GM12878 (cell line): Measurements from ENCODE around the gene UMOD. TPM values are rescaled to one million over a fixed set of nuclear protein-coding genes. Genes with fewer than 3 reads are reported as not detected.

Experiments
- ATAC-seq: fragments of 200-7000 bp; cut with Tn5 transposase; 3 replicates; pipeline ENCODE4 v1.9.1; 2020; ENCODE audit warnings: mild to moderate bottlenecking, moderate library complexity
- BruUV-seq: library from RNA; stranded (reverse); fragments of 400-500 nt; replicated peaks from 2 replicates; lab custom pipeline; 2021; lab: Mats Ljungman, UMichigan
- CTCF ChIA-PET: fragments of 300-600 bp; sonication (Branson Sonifier 250); formaldehyde crosslinking; extraction: SDS; loops from one replicate; lab custom pipeline; 2021; ENCODE audit warnings: inconsistent platforms; lab: Yijun Ruan, JAX
- POLR2A ChIA-PET: fragments of 350-600 bp; formaldehyde crosslinking; extraction: SDS; loops from one replicate; lab custom pipeline; 2021; ENCODE audit warnings: inconsistent platforms; lab: Charles Lee
- RAD21 ChIA-PET: fragments of 300-600 bp; sonication (Branson Sonifier 250); formaldehyde crosslinking; loops from one replicate; lab custom pipeline; 2023; ENCODE audit warnings: antibody characterized with exemption; ENCODE audit not compliant: unreplicated experiment; lab: Charles Lee
- SMC1A ChIA-PET: fragments of 300-600 bp; sonication (Branson Sonifier 250); formaldehyde crosslinking; loops from one replicate; lab custom pipeline; 2023; ENCODE audit not compliant: unreplicated experiment, uncharacterized antibody; lab: Charles Lee
- DNase-seq: peaks from one replicate; pipeline ENCODE4 v3.0.0-alpha.2; 2011; ENCODE audit warnings: low read depth, low spot score
- FAIRE-seq: peaks from 3 replicates; lab custom pipeline; 2011; peaks lifted over from hg19 to GRCh38; lab: Jason Lieb, UNC
- H2AFZ ChIP-seq: 2 replicates; pipeline ENCODE4 v1.6.0; 2011; ENCODE audit warnings: low read depth, low read length, control low read depth; ENCODE audit not compliant: control insufficient read depth
- H3K27ac ChIP-seq: 2 replicates; pipeline ENCODE4 v1.5.1; 2011; ENCODE audit warnings: control low read depth; ENCODE audit not compliant: control insufficient read depth, insufficient read depth
- H3K27me3 ChIP-seq, 2 experiments: replicated peaks in 1 of 2; 2 replicates each; pipeline versions ENCODE4 v1.6.0 to v1.6.1; 2011; ENCODE audit warnings: low read length in 1 of 2; ENCODE audit not compliant: control insufficient read depth in 2 of 2, insufficient read depth in 2 of 2
- H3K36me3 ChIP-seq, 2 experiments: 2 replicates each; pipeline ENCODE4 v1.5.1; 2011; ENCODE audit warnings: low read length in 1 of 2; ENCODE audit not compliant: control insufficient read depth in 2 of 2, insufficient read depth in 2 of 2
- H3K4me1 ChIP-seq: 2 replicates; pipeline ENCODE4 v1.6.1; 2011; ENCODE audit warnings: mild to moderate bottlenecking, low read length, moderate library complexity, mixed read lengths; ENCODE audit not compliant: control insufficient read depth, insufficient read depth
- H3K4me2 ChIP-seq: 2 replicates; pipeline ENCODE4 v1.6.0; 2011; ENCODE audit warnings: control low read depth; ENCODE audit not compliant: control insufficient read depth, insufficient read depth
- H3K4me3 ChIP-seq: fragments of 200-600 bp; sonication (generic); 2 replicates; pipeline ENCODE4 v1.5.1; 2016
- H3K79me2 ChIP-seq: 2 replicates; pipeline ENCODE4 v1.6.0; 2011; ENCODE audit warnings: low read length; ENCODE audit not compliant: control insufficient read depth, insufficient read depth
- H3K9ac ChIP-seq: 2 replicates; pipeline ENCODE4 v1.8.0; 2011; ENCODE audit warnings: low read length, control low read depth, mixed read lengths; ENCODE audit not compliant: control insufficient read depth, insufficient read depth
- H3K9me3 ChIP-seq: replicated peaks from 3 replicates; pipeline ENCODE4 v1.5.1; 2011; ENCODE audit warnings: mild to moderate bottlenecking, low read length; ENCODE audit not compliant: control insufficient read depth, insufficient read depth
- H4K20me1 ChIP-seq: 2 replicates; pipeline ENCODE4 v1.6.0; 2011; ENCODE audit not compliant: control insufficient read depth, insufficient read depth
- TBL1XR1 ChIP-seq: IDR thresholded peaks from 2 replicates; pipeline ENCODE4 v1.6.1; 2012; ENCODE audit warnings: low read depth, low read length, improper control_type of control experiment
- ZBTB40 ChIP-seq: fragments of 450-650 bp; IDR thresholded peaks from 2 replicates; pipeline ENCODE4 v1.6.1; 2016; ENCODE audit warnings: mild to moderate bottlenecking, moderate library complexity, borderline replicate concordance
- WGBS: methylation state at CpG from one replicate; pipeline ENCODE4 v1.1.6; 2016; ENCODE audit warnings: low lambda C conversion rate; ENCODE audit not compliant: insufficient replicate concordance, insufficient coverage; ENCODE audit errors: missing lambda C conversion rate; 5-methylcytosine and 5-hydroxymethylcytosine counted together
- in situ Hi-C: fragments of 300-500 bp; cut with MboI; formaldehyde crosslinking; loops from 9 replicates; pipeline ENCODE4 v1.14.3; 2018; ENCODE audit warnings: mixed read lengths
- intact Hi-C: fragments of 100-400 bp; cut with micrococcal nuclease; formaldehyde crosslinking; loops from one replicate; pipeline ENCODE4 v1.14.2; 2022; ENCODE audit not compliant: unreplicated experiment
- polyA plus RNA-seq, 11 experiments: library from polyadenylated mRNA; depleted of rRNA in 4 of 11; unstranded in 6 of 11; stranded (reverse) in 5 of 11; fragments of >200 nt; fragmentation: Nextera tagmentation in 4 of 11; fragmentation: Illumina TruSeq in 1 of 11; extraction: Ambion mirVana in 4 of 11; extraction: Trizol in 1 of 11; gene quantifications; 1 replicate in 1 of 11; 2 replicates in 10 of 11; pipeline versions ENCODE4 v1.2.1 to v1.2.3, GENCODE V29; 2011 to 2016; ENCODE audit warnings: inconsistent platforms in 2 of 11, missing spikeins in 2 of 11, low read depth in 1 of 11
- total RNA-seq, 4 experiments: library from RNA; depleted of rRNA in 3 of 4; stranded (reverse); fragments of >200 nt in 3 of 4; fragmentation: Illumina TruSeq in 1 of 4; extraction: Trizol in 1 of 4; gene quantifications; 2 replicates each; pipeline versions ENCODE4 v1.2.1 to v1.2.3, GENCODE V29; 2013 to 2021

The UMOD gene
- total and polyA plus RNA-seq, 10 of the 15 experiments (the other 5 are each of a cell fraction or from before 2014, with no cell fraction given) = not detected

GRCh38 chr16:20382202-20382948 is 29.9 kb upstream of the UMOD start:
- intact Hi-C loops (loop anchor here (2.0 to 10.0 kb wide), 2 partner anchors 322 to 484 kb away; no protein-coding TSS in a partner anchor), in situ Hi-C loops (loop anchor here (5.0 kb wide), 1 partner anchor 475 kb away; no protein-coding TSS in a partner anchor)
- TF ChIP-seq TBL1XR1 = no peak
- peak; percentile 58 for TF ChIP-seq ZBTB40
- no peak for ATAC-seq
- RAD21 ChIA-PET = interaction anchor here (1.2 to 5.7 kb wide), 4 partner anchors 81 to 483 kb away, joined by 3 to 58 read pairs (median 26); no protein-coding TSS in a partner anchor
- 64% methylated on average over 7 of the region's 7 CpGs for WGBS
- POLR2A ChIA-PET = no interaction called here
- Histone ChIP-seq H3K9me3 (no peaks in the 10 kb centered on the region), H4K20me1 (no peaks in the 10 kb centered on the region), H3K4me3 (no peak overlapping the region), H3K4me1 (no peaks in the 10 kb centered on the region), H3K9ac (no peak overlapping the region), H3K79me2 (no peaks in the 10 kb centered on the region), H3K4me2 (no peak overlapping the region), H3K27me3 (no peaks in the 10 kb centered on the region), H3K27ac (no peak overlapping the region), H3K36me3 (no peaks in the 10 kb centered on the region), H2AFZ (no peak overlapping the region)
- FAIRE-seq = no peak
- SMC1A ChIA-PET = interaction anchor here (1.2 to 5.2 kb wide), 4 partner anchors 82 to 483 kb away, joined by 3 to 66 read pairs (median 24); no protein-coding TSS in a partner anchor
- DNase-seq = no peak
- CTCF ChIA-PET = interaction anchor here (1.1 to 6.4 kb wide), 6 partner anchors 8 to 481 kb away, joined by 3 to 137 read pairs (median 50); no protein-coding TSS in a partner anchor
- no TSS peak for BruUV-seq
